Activated CD4-positive, alpha-beta memory T cell treated with anti-CD3 and anti-CD28 coated beads for 36 hours (primary cell): ENCODE data around the gene OSBPL2. TPM values are rescaled to one million over a fixed set of nuclear protein-coding genes. Genes with fewer than 3 reads are reported as not detected.
A peak's percentile ranks its signal among the peaks of the same experiment; 100 is the strongest.

Experiments
- CTCF ChIA-PET: fragments of 350-600 bp; sonication (Branson Sonifier 250); formaldehyde crosslinking; loops from one replicate; lab custom pipeline; 2021; ENCODE audit warnings: antibody characterized with exemption, inconsistent platforms; lab: Charles Lee
- POLR2A ChIA-PET: fragments of 350-600 bp; sonication (Branson Sonifier 250); formaldehyde crosslinking; loops from one replicate; lab custom pipeline; 2021; ENCODE audit warnings: antibody characterized with exemption; lab: Charles Lee
- DNase-seq: peaks from one replicate; pipeline ENCODE4 v3.0.0-alpha.2; 2020
- H3K27ac Mint-ChIP-seq: one replicate; pipeline ENCODE4 v1.8.0; 2021; ENCODE audit warnings: mixed read lengths
- H3K27me3 Mint-ChIP-seq: one replicate; pipeline ENCODE4 v1.8.0; 2021; ENCODE audit warnings: mixed read lengths
- H3K36me3 Mint-ChIP-seq: one replicate; pipeline ENCODE4 v1.8.0; 2021; ENCODE audit warnings: mixed read lengths
- H3K4me1 Mint-ChIP-seq: one replicate; pipeline ENCODE4 v1.8.0; 2021; ENCODE audit warnings: low read depth, mixed read lengths
- H3K4me3 Mint-ChIP-seq: one replicate; pipeline ENCODE4 v1.8.0; 2021; ENCODE audit warnings: mild to moderate bottlenecking, mixed read lengths
- H3K9me3 Mint-ChIP-seq: one replicate; pipeline ENCODE4 v1.8.0; 2021; ENCODE audit warnings: mixed read lengths
- intact Hi-C: fragments of 100-400 bp; cut with micrococcal nuclease; formaldehyde crosslinking; loops from one replicate; pipeline ENCODE4 v1.15.1; 2023
- total RNA-seq, 2 experiments: library from RNA; stranded (reverse); gene quantifications; one replicate each; pipeline ENCODE4 v1.2.3, GENCODE V29; 2021

OSBPL2 gene
- total RNA-seq, 2 experiments from 2014 or later: 25.4 to 29.3 TPM

GRCh38 chr20:62235001-62235776 is 3.1 kb upstream of the OSBPL2 start:
- DNase-seq: no peak
- POLR2A ChIA-PET: no interaction called here
- H3K4me1 Mint-ChIP-seq: peaks cover 16% of the 10 kb centered on the region
- intact Hi-C loops: loop anchor here (5.0 to 10.0 kb wide), 2 partner anchors 152 to 170 kb away; partner anchors contain the start of genes RPS21 and TAF4
- no peaks in the 10 kb centered on the region for H3K36me3 Mint-ChIP-seq
- H3K27me3 Mint-ChIP-seq: no peaks in the 10 kb centered on the region
- no peak overlapping the region for H3K27ac Mint-ChIP-seq
- H3K9me3 Mint-ChIP-seq: peaks cover 4% of the 10 kb centered on the region
- CTCF ChIA-PET: no interaction called here
- H3K4me3 Mint-ChIP-seq: no peak overlapping the region

GRCh38 chr20:62235777-62236157 is 2.6 kb upstream of the OSBPL2 start:
- DNase-seq: no peak
- H3K4me3 Mint-ChIP-seq: no peak overlapping the region
- peaks cover 21% of the 10 kb centered on the region for H3K4me1 Mint-ChIP-seq
- ChIA-PET CTCF (no interaction called here), POLR2A (no interaction called here)
- H3K9me3 Mint-ChIP-seq: peaks cover 4% of the 10 kb centered on the region
- H3K27ac Mint-ChIP-seq: no peak overlapping the region
- intact Hi-C loops: loop anchor here (5.0 to 10.0 kb wide), 2 partner anchors 152 to 171 kb away; partner anchors contain the start of genes RPS21 and TAF4
- H3K36me3 Mint-ChIP-seq: no peaks in the 10 kb centered on the region
- H3K27me3 Mint-ChIP-seq: no peaks in the 10 kb centered on the region

- Mint-ChIP-seq H3K27me3 (no peaks in the 10 kb centered on the region), H3K36me3 (no peaks in the 10 kb centered on the region), H3K4me1 (peaks cover 24% of the 10 kb centered on the region), H3K4me3 (no peak overlapping the region), H3K27ac (no peak overlapping the region), H3K9me3 (peaks cover 4% of the 10 kb centered on the region)
- intact Hi-C loops: loop anchor here (5.0 to 10.0 kb wide), 2 partner anchors 151 to 171 kb away; partner anchors contain the start of genes RPS21 and TAF4
- POLR2A ChIA-PET: no interaction called here
- CTCF ChIA-PET: no interaction called here
- no peak for DNase-seq
These were observed 2.1 kb upstream of the OSBPL2 start for GRCh38 chr20:62236200-62236599.

- Mint-ChIP-seq H3K9me3 (peaks cover 4% of the 10 kb centered on the region), H3K36me3 (no peaks in the 10 kb centered on the region), H3K4me1 (peaks cover 32% of the 10 kb centered on the region), H3K27ac (no peak overlapping the region), H3K4me3 (no peak overlapping the region), H3K27me3 (no peaks in the 10 kb centered on the region)
- POLR2A ChIA-PET: no interaction called here
- no peak for DNase-seq
- intact Hi-C loops: loop anchor here (5.0 to 10.0 kb wide), 2 partner anchors 150 to 172 kb away; partner anchors contain the start of genes RPS21 and TAF4
- CTCF ChIA-PET: no interaction called here
These were observed 1.4 kb upstream of the OSBPL2 start for GRCh38 chr20:62236766-62237513.

GRCh38 chr20:62237514-62237800 is 864 bp upstream of the OSBPL2 start:
- ChIA-PET POLR2A (no interaction called here), CTCF (interaction anchor here (0.5 to 1.3 kb wide), 2 partner anchors 65 to 224 kb away, joined by 3 to 4 read pairs; partner anchors contain the start of gene ADRM1)
- intact Hi-C loops: loop anchor here (5.0 to 10.0 kb wide), 2 partner anchors 150 to 173 kb away; partner anchors contain the start of genes RPS21 and TAF4
- H3K27ac Mint-ChIP-seq: no peak overlapping the region
- peaks cover 33% of the 10 kb centered on the region for H3K4me1 Mint-ChIP-seq
- peaks cover 4% of the 10 kb centered on the region for H3K9me3 Mint-ChIP-seq
- no peaks in the 10 kb centered on the region for H3K36me3 Mint-ChIP-seq
- DNase-seq: no peak
- H3K27me3 Mint-ChIP-seq: no peaks in the 10 kb centered on the region
- peak overlapping the region; percentile 70 for H3K4me3 Mint-ChIP-seq

- Mint-ChIP-seq H3K4me1 (peaks cover 37% of the 10 kb centered on the region), H3K27ac (peak overlapping the region; percentile 33), H3K36me3 (no peaks in the 10 kb centered on the region), H3K9me3 (peaks cover 1% of the 10 kb centered on the region), H3K27me3 (no peaks in the 10 kb centered on the region), H3K4me3 (peak overlapping the region; percentile 78)
- intact Hi-C loops: loop anchor here (1.0 to 10.0 kb wide), 5 partner anchors 56 to 174 kb away; partner anchors contain the start of genes ADRM1, PSMA7, RPS21 and SS18L1
- ChIA-PET CTCF (interaction anchor here (1.3 kb wide), 1 partner anchor 64 kb away, joined by 4 read pairs; the partner anchor contains the start of gene ADRM1), POLR2A (interaction anchor here (1.1 kb wide), 1 partner anchor 8 kb away, joined by 3 read pairs; no protein-coding TSS in a partner anchor)
- DNase-seq: peak; percentile 20
These were observed 402 bp downstream of the OSBPL2 start for GRCh38 chr20:62238569-62239277.

- ChIA-PET CTCF (no interaction called here), POLR2A (no interaction called here)
- Mint-ChIP-seq H3K27ac (peak overlapping the region; percentile 33), H3K27me3 (no peaks in the 10 kb centered on the region), H3K36me3 (no peaks in the 10 kb centered on the region), H3K9me3 (no peaks in the 10 kb centered on the region), H3K4me3 (peak overlapping the region; percentile 78), H3K4me1 (peaks cover 38% of the 10 kb centered on the region)
- intact Hi-C loops: loop anchor here (5.0 to 10.0 kb wide), 2 partner anchors 148 to 175 kb away; partner anchors contain the start of genes RPS21 and TAF4
- DNase-seq: no peak
These were observed 1.1 kb downstream of the OSBPL2 start for GRCh38 chr20:62239278-62239879.

GRCh38 chr20:62240020-62240685 is 1.8 kb downstream of the OSBPL2 start:
- Mint-ChIP-seq H3K36me3 (no peaks in the 10 kb centered on the region), H3K27me3 (no peaks in the 10 kb centered on the region), H3K27ac (no peak overlapping the region), H3K4me1 (peaks cover 42% of the 10 kb centered on the region), H3K9me3 (no peaks in the 10 kb centered on the region), H3K4me3 (peak overlapping the region; percentile 78)
- ChIA-PET CTCF (no interaction called here), POLR2A (no interaction called here)
- DNase-seq: no peak
- intact Hi-C loops: no loop called here

GRCh38 chr20:62241506-62241905 is 3.2 kb downstream of the OSBPL2 start:
- H3K27ac Mint-ChIP-seq: peak overlapping the region; percentile 46

GRCh38 chr20:62242176-62242575 is 3.9 kb downstream of the OSBPL2 start:
- H3K4me1 Mint-ChIP-seq: peaks cover 49% of the 10 kb centered on the region
- H3K27me3 Mint-ChIP-seq: no peaks in the 10 kb centered on the region
- ChIA-PET POLR2A (no interaction called here), CTCF (no interaction called here)
- H3K36me3 Mint-ChIP-seq: no peaks in the 10 kb centered on the region
- DNase-seq: no peak
- no peaks in the 10 kb centered on the region for H3K9me3 Mint-ChIP-seq
- intact Hi-C loops: no loop called here
- no peak overlapping the region for H3K27ac Mint-ChIP-seq
- H3K4me3 Mint-ChIP-seq: no peak overlapping the region

More at GRCh38 chr20:62241506-62241905, 3.2 kb downstream of the OSBPL2 start:
- Mint-ChIP-seq H3K36me3 (no peaks in the 10 kb centered on the region), H3K9me3 (no peaks in the 10 kb centered on the region), H3K4me1 (peaks cover 47% of the 10 kb centered on the region), H3K27me3 (no peaks in the 10 kb centered on the region), H3K4me3 (no peak overlapping the region)
- DNase-seq: no peak
- intact Hi-C loops: no loop called here
- POLR2A ChIA-PET: no interaction called here
- CTCF ChIA-PET: no interaction called here

- no peak overlapping the region for H3K27ac Mint-ChIP-seq
- CTCF ChIA-PET: no interaction called here
- POLR2A ChIA-PET: no interaction called here
- no peak for DNase-seq
- H3K4me1 Mint-ChIP-seq: peaks cover 45% of the 10 kb centered on the region
- no peaks in the 10 kb centered on the region for H3K9me3 Mint-ChIP-seq
- H3K27me3 Mint-ChIP-seq: no peaks in the 10 kb centered on the region
- no peaks in the 10 kb centered on the region for H3K36me3 Mint-ChIP-seq
- intact Hi-C loops: no loop called here
- H3K4me3 Mint-ChIP-seq: no peak overlapping the region
These were observed 4.8 kb downstream of the OSBPL2 start for GRCh38 chr20:62243106-62243505.
